ENCODE data around the gene ASIC2. TPM values are rescaled to one million over a fixed set of nuclear protein-coding genes. Genes with fewer than 3 reads are reported as not detected.

Gene ASIC2
- total and polyA plus RNA-seq, 2 donors (not counting 3 experiments of a cell fraction or from before 2014, with no cell fraction given) = not detected

DNA sequence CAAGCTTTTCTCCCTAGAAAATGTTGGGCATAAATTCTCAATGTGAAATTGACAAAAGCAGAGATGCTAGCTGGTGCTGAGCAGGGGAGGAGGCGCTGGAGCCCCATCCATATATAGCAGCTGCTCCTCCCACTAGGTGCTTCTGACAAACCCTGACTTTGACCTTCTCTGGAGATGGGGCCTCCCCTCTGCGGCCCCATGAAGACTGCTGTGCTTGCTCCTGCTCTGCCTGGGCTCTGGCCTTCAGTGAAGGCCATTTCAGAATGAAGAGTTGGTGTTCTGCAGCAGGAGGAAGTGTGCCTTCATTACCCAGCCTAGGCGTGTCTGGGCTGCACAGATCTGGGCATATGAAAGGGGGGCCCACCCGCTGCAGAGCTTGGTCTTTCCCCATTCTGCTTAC, 29.7 kb downstream of the ASIC2 start:
- H3K9ac ChIP-seq (replicated peaks; ENCODE audit: extremely low read depth, insufficient read depth, low read length) = no peak overlapping the region
- no TSS peak for BruUV-seq (replicated peaks)
- H3K9me1 ChIP-seq (replicated peaks; ENCODE audit: control insufficient read depth, extremely low read depth, insufficient read depth, low read length) = no peaks in the 10 kb centered on the region
- intact Hi-C loops (cut with micrococcal nuclease) (no loop called here), dilution Hi-C loops (cut with MboI; ENCODE audit: extremely low pct_ligation_motif_present, low sequenced_read_pairs) (no loop called here)
- H3K9me3 ChIP-seq (replicated peaks; ENCODE audit: control insufficient read depth, insufficient read depth, low read length) = no peaks in the 10 kb centered on the region
- DNase-seq (ENCODE audit: low read depth, low spot score) (no peak), FAIRE-seq (no peak)
- H2AFZ ChIP-seq (ENCODE audit: low read depth, low read length) = no peak overlapping the region
- CTCF ChIA-PET = no interaction called here
- H3K4me2 ChIP-seq (ENCODE audit: insufficient read depth, low read length) = no peak overlapping the region
- no peaks in the 10 kb centered on the region for H3K79me2 ChIP-seq (ENCODE audit: control insufficient read depth, insufficient read depth, low read length)
- no peaks in the 10 kb centered on the region for H3K36me3 ChIP-seq (ENCODE audit: control insufficient read depth in 2 of 2, extremely low read depth in 1 of 2, insufficient read depth in 2 of 2, low read length in 2 of 2)
- no peaks in the 10 kb centered on the region for H3K27me3 ChIP-seq (ENCODE audit: control insufficient read depth in 2 of 2, insufficient read depth in 2 of 2, low read length in 2 of 2)
- H3K27ac ChIP-seq (ENCODE audit: insufficient read depth, low read depth, low read length) = no peak overlapping the region
- no peaks in the 10 kb centered on the region for H4K20me1 ChIP-seq (replicated peaks; ENCODE audit: control insufficient read depth, extremely low read depth, insufficient read depth, low read length)
- H3K4me3 ChIP-seq (replicated peaks in 1 of 3; ENCODE audit: insufficient read depth in 1 of 3, low read depth in 1 of 3, low read length in 3 of 3) = no peak overlapping the region
- POLR2A ChIA-PET = no interaction called here
- TF ChIP-seq EZH2 (IDR thresholded peaks at IDR 0.05; ENCODE audit: borderline replicate concordance, low read depth, low read length, severe bottlenecking) = no peak
- no peak for TF ChIP-seq MYC (IDR thresholded peaks at IDR 0.05; ENCODE audit: low read depth, low read length)
- no peak for TF ChIP-seq GATA2 (IDR thresholded peaks at IDR 0.05; ENCODE audit: insufficient read depth, insufficient read length, low read depth, low read length)
- TF ChIP-seq POLR2AphosphoS5 (IDR thresholded peaks at IDR 0.05; ENCODE audit: insufficient read depth, low read depth, low read length) = no peak
- TF ChIP-seq, protein P1, sequence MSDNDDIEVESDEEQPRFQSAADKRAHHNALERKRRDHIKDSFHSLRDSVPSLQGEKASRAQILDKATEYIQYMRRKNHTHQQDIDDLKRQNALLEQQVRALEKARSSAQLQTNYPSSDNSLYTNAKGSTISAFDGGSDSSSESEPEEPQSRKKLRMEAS (IDR thresholded peaks at IDR 0.05; ENCODE audit: insufficient read depth, insufficient read length) = no peak
- no peak for TF ChIP-seq JUN (IDR thresholded peaks at IDR 0.05; ENCODE audit: borderline replicate concordance, insufficient read depth, insufficient read length, low read depth)
- TF ChIP-seq, protein P2, sequence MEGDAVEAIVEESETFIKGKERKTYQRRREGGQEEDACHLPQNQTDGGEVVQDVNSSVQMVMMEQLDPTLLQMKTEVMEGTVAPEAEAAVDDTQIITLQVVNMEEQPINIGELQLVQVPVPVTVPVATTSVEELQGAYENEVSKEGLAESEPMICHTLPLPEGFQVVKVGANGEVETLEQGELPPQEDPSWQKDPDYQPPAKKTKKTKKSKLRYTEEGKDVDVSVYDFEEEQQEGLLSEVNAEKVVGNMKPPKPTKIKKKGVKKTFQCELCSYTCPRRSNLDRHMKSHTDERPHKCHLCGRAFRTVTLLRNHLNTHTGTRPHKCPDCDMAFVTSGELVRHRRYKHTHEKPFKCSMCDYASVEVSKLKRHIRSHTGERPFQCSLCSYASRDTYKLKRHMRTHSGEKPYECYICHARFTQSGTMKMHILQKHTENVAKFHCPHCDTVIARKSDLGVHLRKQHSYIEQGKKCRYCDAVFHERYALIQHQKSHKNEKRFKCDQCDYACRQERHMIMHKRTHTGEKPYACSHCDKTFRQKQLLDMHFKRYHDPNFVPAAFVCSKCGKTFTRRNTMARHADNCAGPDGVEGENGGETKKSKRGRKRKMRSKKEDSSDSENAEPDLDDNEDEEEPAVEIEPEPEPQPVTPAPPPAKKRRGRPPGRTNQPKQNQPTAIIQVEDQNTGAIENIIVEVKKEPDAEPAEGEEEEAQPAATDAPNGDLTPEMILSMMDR (IDR thresholded peaks at IDR 0.05; ENCODE audit: extremely low read depth in 1 of 2, insufficient read depth in 1 of 2, low read depth in 1 of 2, low read length in 2 of 2) = no peak
- TF ChIP-seq FOS (IDR thresholded peaks at IDR 0.05; ENCODE audit: borderline replicate concordance, insufficient read depth, low read length) = no peak
- peaks cover 8% of the 10 kb centered on the region for H3K4me1 ChIP-seq (ENCODE audit: control insufficient read depth, extremely low read depth, insufficient read depth, low read length)

All from endothelial cell of umbilical vein (primary cell).